ENCODE measurements around the gene REG4.
A peak's percentile ranks its signal among the peaks of the same experiment; 100 is the strongest.
"Not testable (repeated sequence)": the region's sequence is repeated elsewhere in the genome, so short reads cannot be mapped to it uniquely, and the experiment has no call there.

REG4 gene

GRCh38 chr1:119811387-119811786 is at the start of gene REG4:
TSS of gene REG4 (minus strand) at chr1:119811460. CDS start at chr1:119808769, 2,691 bp downstream.
- DNase-seq (ENCODE audit: low read depth in 2 of 2): no peak

GRCh38 chr1:119859647-119860046 is 48.4 kb upstream of the REG4 start:
- peak in 1 of 2 experiments; percentile 3 for DNase-seq (ENCODE audit: low read depth in 2 of 2)

- DNase-seq (ENCODE audit: low read depth in 2 of 2): not testable (repeated sequence)
Measured at GRCh38 chr1:119858556-119859214, 47.4 kb upstream of the REG4 start.

- no peak for DNase-seq (ENCODE audit: low read depth in 2 of 2)
Measured at GRCh38 chr1:119858126-119858525, 46.9 kb upstream of the REG4 start.

GRCh38 chr1:119853155-119853554 is 41.9 kb upstream of the REG4 start:
- no peak for DNase-seq (ENCODE audit: low read depth in 2 of 2)

GRCh38 chr1:119844206-119844605 is 32.9 kb upstream of the REG4 start:
- DNase-seq (ENCODE audit: low read depth in 2 of 2): not testable (repeated sequence)

- DNase-seq (ENCODE audit: low read depth in 2 of 2): no peak
Measured at GRCh38 chr1:119841306-119841705, 30.0 kb upstream of the REG4 start.

GRCh38 chr1:119840745-119841144 is 29.5 kb upstream of the REG4 start:
- DNase-seq (ENCODE audit: low read depth in 2 of 2): no peak

GRCh38 chr1:119838236-119838635 is 27.0 kb upstream of the REG4 start:
- DNase-seq (ENCODE audit: low read depth in 2 of 2): no peak

- no peak for DNase-seq (ENCODE audit: low read depth in 2 of 2)
Measured at GRCh38 chr1:119834990-119835389, 23.7 kb upstream of the REG4 start.

GRCh38 chr1:119831027-119831426 is 19.8 kb upstream of the REG4 start:
- no peak for DNase-seq (ENCODE audit: low read depth in 2 of 2)

GRCh38 chr1:119829625-119830024 is 18.4 kb upstream of the REG4 start:
- DNase-seq (ENCODE audit: low read depth in 2 of 2): no peak

GRCh38 chr1:119829006-119829405 is 17.7 kb upstream of the REG4 start:
- DNase-seq (ENCODE audit: low read depth in 2 of 2): not testable (repeated sequence)

- DNase-seq (ENCODE audit: low read depth in 2 of 2): no peak
Measured at GRCh38 chr1:119828266-119828665, 17.0 kb upstream of the REG4 start.

GRCh38 chr1:119827010-119827409 is 15.8 kb upstream of the REG4 start:
- DNase-seq (ENCODE audit: low read depth in 2 of 2): no peak

GRCh38 chr1:119822406-119822805 is 11.1 kb upstream of the REG4 start:
- DNase-seq (ENCODE audit: low read depth in 2 of 2): no peak

- DNase-seq (ENCODE audit: low read depth in 2 of 2): no peak
Measured at GRCh38 chr1:119818181-119818580, 6.9 kb upstream of the REG4 start.

GRCh38 chr1:119816407-119816806 is 5.1 kb upstream of the REG4 start:
- no peak for DNase-seq (ENCODE audit: low read depth in 2 of 2)

GRCh38 chr1:119815928-119816327 is 4.7 kb upstream of the REG4 start:
- no peak for DNase-seq (ENCODE audit: low read depth in 2 of 2)

- DNase-seq (ENCODE audit: low read depth in 2 of 2): no peak
Measured at GRCh38 chr1:119815361-119815760, 4.1 kb upstream of the REG4 start.

- no peak for DNase-seq (ENCODE audit: low read depth in 2 of 2)
Measured at GRCh38 chr1:119814288-119814687, 3.0 kb upstream of the REG4 start.

GRCh38 chr1:119811985-119812557 is 811 bp upstream of the REG4 start:
- no peak for DNase-seq (ENCODE audit: low read depth in 2 of 2)

- DNase-seq (ENCODE audit: low read depth in 2 of 2): peak; percentile 11 to 57
Measured at GRCh38 chr1:119808972-119809550, 2.2 kb downstream of the REG4 start.
